ENCODE measurements around the gene PHLDB1.

The PHLDB1 gene

GRCh38 chr11:118587952-118588351 is 19.5 kb upstream of the PHLDB1 start:
- no peak for TF ChIP-seq EP300 (IDR thresholded peaks at IDR 0.05; ENCODE audit: borderline replicate concordance)
- no peak for TF ChIP-seq TEAD4 (IDR thresholded peaks at IDR 0.05)
- TF ChIP-seq, protein P1, sequence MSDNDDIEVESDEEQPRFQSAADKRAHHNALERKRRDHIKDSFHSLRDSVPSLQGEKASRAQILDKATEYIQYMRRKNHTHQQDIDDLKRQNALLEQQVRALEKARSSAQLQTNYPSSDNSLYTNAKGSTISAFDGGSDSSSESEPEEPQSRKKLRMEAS (IDR thresholded peaks at IDR 0.05): no peak
- no peak for TF ChIP-seq REST (IDR thresholded peaks at IDR 0.05; ENCODE audit: low read depth)
- no peak for TF ChIP-seq CREB1 (IDR thresholded peaks at IDR 0.05; ENCODE audit: low read depth)
- TF ChIP-seq ZBTB7A (IDR thresholded peaks at IDR 0.05; ENCODE audit: low read depth): no peak
- TF ChIP-seq TCF12 (IDR thresholded peaks at IDR 0.05; ENCODE audit: low read depth): no peak
- no peak for TF ChIP-seq CEBPB (IDR thresholded peaks at IDR 0.05)
- no peak for TF ChIP-seq YY1 (IDR thresholded peaks at IDR 0.05; ENCODE audit: low read depth)
- TF ChIP-seq RAD21 (IDR thresholded peaks at IDR 0.05; ENCODE audit: low read depth): no peak
- no peak for TF ChIP-seq NFIC (IDR thresholded peaks at IDR 0.05)
- TF ChIP-seq TAF1 (IDR thresholded peaks at IDR 0.05; ENCODE audit: low read depth): no peak
- TF ChIP-seq FOXM1 (IDR thresholded peaks at IDR 0.05; ENCODE audit: borderline replicate concordance, low read depth): no peak

DNA sequence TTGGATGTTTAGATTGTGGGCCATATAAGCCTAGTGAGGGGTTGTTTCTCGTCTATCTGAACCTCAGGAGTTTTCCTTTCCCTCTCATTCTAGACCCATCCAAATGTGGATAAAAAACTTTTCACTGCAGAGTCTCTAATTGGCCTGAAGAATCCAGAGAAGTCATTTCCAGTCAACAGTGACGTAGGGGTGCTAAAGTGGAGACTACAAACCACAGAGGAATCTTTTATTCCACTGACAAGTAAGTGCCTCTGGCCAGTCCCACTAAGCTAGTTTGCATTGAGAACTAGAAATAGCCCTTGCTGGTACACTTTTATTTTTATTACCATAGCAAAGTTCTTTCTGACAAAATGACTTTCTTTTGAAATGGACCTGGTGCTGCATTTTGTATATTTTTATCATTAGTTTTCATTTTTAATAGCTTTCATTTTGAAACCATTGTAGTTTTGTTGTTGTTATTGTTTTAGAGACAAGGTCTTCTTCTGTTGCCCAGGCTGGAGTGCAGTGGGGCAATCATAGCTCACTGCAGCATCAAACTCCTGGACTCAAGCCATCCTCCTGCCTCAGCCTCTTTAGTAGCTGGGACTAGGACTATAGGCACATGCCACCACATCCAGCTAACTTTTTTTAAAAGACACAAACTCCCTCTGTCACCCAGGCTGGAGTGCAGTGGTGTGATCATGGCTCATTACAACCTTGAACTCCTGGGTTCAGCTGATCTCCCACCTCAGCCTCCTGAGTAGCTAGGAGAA is 14.6 kb upstream of the PHLDB1 start:
- TF ChIP-seq TEAD4 (IDR thresholded peaks at IDR 0.05): no peak
- TF ChIP-seq RAD21 (IDR thresholded peaks at IDR 0.05; ENCODE audit: low read depth): no peak
- no peak for TF ChIP-seq NFIC (IDR thresholded peaks at IDR 0.05)
- TF ChIP-seq CEBPB (IDR thresholded peaks at IDR 0.05): no peak
- TF ChIP-seq FOXM1 (IDR thresholded peaks at IDR 0.05; ENCODE audit: borderline replicate concordance, low read depth): no peak
- no peak for TF ChIP-seq TAF1 (IDR thresholded peaks at IDR 0.05; ENCODE audit: low read depth)
- TF ChIP-seq ZBTB7A (IDR thresholded peaks at IDR 0.05; ENCODE audit: low read depth): no peak
- no peak for TF ChIP-seq YY1 (IDR thresholded peaks at IDR 0.05; ENCODE audit: low read depth)
- TF ChIP-seq, protein P2, sequence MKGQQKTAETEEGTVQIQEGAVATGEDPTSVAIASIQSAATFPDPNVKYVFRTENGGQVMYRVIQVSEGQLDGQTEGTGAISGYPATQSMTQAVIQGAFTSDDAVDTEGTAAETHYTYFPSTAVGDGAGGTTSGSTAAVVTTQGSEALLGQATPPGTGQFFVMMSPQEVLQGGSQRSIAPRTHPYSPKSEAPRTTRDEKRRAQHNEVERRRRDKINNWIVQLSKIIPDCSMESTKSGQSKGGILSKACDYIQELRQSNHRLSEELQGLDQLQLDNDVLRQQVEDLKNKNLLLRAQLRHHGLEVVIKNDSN (IDR thresholded peaks at IDR 0.05): no peak
- TF ChIP-seq CREB1 (IDR thresholded peaks at IDR 0.05; ENCODE audit: low read depth): no peak
- TF ChIP-seq EP300 (IDR thresholded peaks at IDR 0.05; ENCODE audit: borderline replicate concordance): no peak
- TF ChIP-seq TCF12 (IDR thresholded peaks at IDR 0.05; ENCODE audit: low read depth): no peak

DNA sequence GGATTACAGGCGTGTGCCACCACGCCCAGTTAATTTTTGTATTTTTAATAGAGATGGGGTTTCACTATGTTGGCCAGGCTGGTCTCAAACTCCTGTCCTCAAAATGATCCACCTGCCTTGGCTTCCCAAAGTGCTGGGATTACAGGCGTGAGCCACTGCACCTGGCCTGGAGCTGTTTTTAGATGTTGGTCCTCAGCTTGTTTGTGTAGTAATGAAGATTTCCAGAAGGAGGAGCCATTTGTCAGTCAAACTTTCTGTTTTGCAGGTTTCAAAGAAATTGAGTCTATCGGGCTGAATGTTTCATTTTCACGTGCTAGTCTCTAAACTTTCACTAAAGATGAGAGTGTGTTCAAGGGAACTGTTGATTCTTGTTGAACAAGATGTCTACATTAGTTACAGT is 12.4 kb upstream of the PHLDB1 start:
- TF ChIP-seq RAD21 (IDR thresholded peaks at IDR 0.05; ENCODE audit: low read depth): peak; percentile 47

- no peak for TF ChIP-seq REST (IDR thresholded peaks at IDR 0.05; ENCODE audit: low read depth)
- no peak for TF ChIP-seq CREB1 (IDR thresholded peaks at IDR 0.05; ENCODE audit: low read depth)
- TF ChIP-seq FOXM1 (IDR thresholded peaks at IDR 0.05; ENCODE audit: borderline replicate concordance, low read depth): no peak
- TF ChIP-seq TAF1 (IDR thresholded peaks at IDR 0.05; ENCODE audit: low read depth): no peak
- no peak for TF ChIP-seq EP300 (IDR thresholded peaks at IDR 0.05; ENCODE audit: borderline replicate concordance)
- no peak for TF ChIP-seq RAD21 (IDR thresholded peaks at IDR 0.05; ENCODE audit: low read depth)
- TF ChIP-seq YY1 (IDR thresholded peaks at IDR 0.05; ENCODE audit: low read depth): no peak
- TF ChIP-seq CEBPB (IDR thresholded peaks at IDR 0.05): no peak
- no peak for TF ChIP-seq NFIC (IDR thresholded peaks at IDR 0.05)
- TF ChIP-seq TEAD4 (IDR thresholded peaks at IDR 0.05): no peak
- TF ChIP-seq, protein P1 (IDR thresholded peaks at IDR 0.05): no peak
- TF ChIP-seq TCF12 (IDR thresholded peaks at IDR 0.05; ENCODE audit: low read depth): no peak
- no peak for TF ChIP-seq ZBTB7A (IDR thresholded peaks at IDR 0.05; ENCODE audit: low read depth)
- no peak for TF ChIP-seq EGR1 (IDR thresholded peaks at IDR 0.05)
- TF ChIP-seq, protein P2 (IDR thresholded peaks at IDR 0.05): no peak
Observed at GRCh38 chr11:118596224-118597146, 10.9 kb upstream of the PHLDB1 start.

DNA sequence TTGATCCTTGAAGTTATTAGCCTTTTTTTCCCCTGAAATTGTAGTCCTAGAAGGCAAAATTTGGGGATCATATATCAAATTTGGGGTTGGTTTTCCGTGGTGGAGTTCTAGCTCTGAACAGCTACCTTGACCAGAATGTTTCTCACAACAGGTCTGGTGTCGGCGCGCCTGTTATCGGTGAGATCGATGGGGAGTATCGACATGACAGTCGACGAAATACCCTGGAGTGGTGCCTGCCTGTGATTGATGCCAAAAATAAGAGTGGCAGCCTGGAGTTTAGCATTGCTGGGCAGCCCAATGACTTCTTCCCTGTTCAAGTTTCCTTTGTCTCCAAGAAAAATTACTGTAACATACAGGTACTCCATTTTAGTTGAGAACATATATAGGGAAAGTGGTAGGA is 9.9 kb upstream of the PHLDB1 start:
- TF ChIP-seq, protein P2 (IDR thresholded peaks at IDR 0.05): no peak
- no peak for TF ChIP-seq YY1 (IDR thresholded peaks at IDR 0.05; ENCODE audit: low read depth)
- TF ChIP-seq CEBPB (IDR thresholded peaks at IDR 0.05): no peak
- TF ChIP-seq TCF12 (IDR thresholded peaks at IDR 0.05; ENCODE audit: low read depth): no peak
- TF ChIP-seq EP300 (IDR thresholded peaks at IDR 0.05; ENCODE audit: borderline replicate concordance): no peak
- TF ChIP-seq, protein P1 (IDR thresholded peaks at IDR 0.05): no peak
- TF ChIP-seq TAF1 (IDR thresholded peaks at IDR 0.05; ENCODE audit: low read depth): no peak
- no peak for TF ChIP-seq EGR1 (IDR thresholded peaks at IDR 0.05)
- TF ChIP-seq FOXM1 (IDR thresholded peaks at IDR 0.05; ENCODE audit: borderline replicate concordance, low read depth): no peak
- TF ChIP-seq RAD21 (IDR thresholded peaks at IDR 0.05; ENCODE audit: low read depth): no peak
- TF ChIP-seq TEAD4 (IDR thresholded peaks at IDR 0.05): no peak
- no peak for TF ChIP-seq ZBTB7A (IDR thresholded peaks at IDR 0.05; ENCODE audit: low read depth)
- no peak for TF ChIP-seq CREB1 (IDR thresholded peaks at IDR 0.05; ENCODE audit: low read depth)
- TF ChIP-seq NFIC (IDR thresholded peaks at IDR 0.05): no peak
- TF ChIP-seq REST (IDR thresholded peaks at IDR 0.05; ENCODE audit: low read depth): no peak
